Activated CD4-positive, alpha-beta T cell treated with anti-CD3 and anti-CD28 coated beads for 1 hour (primary cell): ENCODE data around the gene GMPR.

ENCODE experiments used
- DNase-seq: peaks from one replicate; pipeline ENCODE4 v3.0.0-alpha.2; 2020

GMPR gene

DNA sequence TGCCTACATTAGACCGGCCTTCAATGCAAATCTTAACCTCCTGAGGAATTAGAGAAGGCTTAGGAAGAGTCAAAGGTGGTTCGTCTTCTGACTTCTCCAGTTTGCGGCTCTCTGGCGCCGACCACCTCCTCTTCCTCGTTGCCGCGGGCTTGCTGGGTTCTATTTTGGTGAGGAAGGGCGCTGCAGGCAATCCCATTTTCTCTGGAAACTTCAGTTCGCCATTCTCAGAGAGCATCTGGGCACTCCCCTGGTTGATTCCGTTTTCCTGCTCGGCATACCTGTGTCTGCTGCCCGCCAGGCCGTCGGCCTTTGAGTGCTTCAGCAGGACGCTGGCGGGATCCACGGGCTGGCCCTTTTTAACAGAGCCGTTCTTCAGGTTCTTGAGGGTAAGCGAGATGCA, 67.9 kb downstream of the GMPR start:
- no peak for DNase-seq

GRCh38 chr6:16311763-16312162, 73.4 kb downstream of the GMPR start:
- DNase-seq = no peak

GRCh38 chr6:16313732-16314131, 75.3 kb downstream of the GMPR start:
- no peak for DNase-seq

DNA sequence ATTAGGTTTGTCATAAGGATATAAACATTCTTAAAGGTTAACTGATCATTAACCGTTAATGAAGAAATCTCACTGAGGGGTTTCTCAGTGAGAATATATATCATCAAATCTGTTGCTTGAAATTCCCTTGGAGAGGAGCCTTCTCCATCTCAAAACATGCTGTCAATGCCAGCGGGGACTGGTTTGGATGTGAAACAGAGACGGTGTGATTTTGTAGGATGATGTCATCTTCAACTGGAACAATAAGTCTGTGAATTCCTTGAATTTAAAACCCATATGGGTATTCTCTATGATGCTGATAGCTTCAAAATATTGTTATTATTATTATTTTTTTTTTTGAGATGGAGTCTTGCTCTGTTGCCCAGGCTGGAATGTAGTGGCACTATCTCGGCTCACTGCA, 75.9 kb downstream of the GMPR start:
- no peak for DNase-seq

DNA sequence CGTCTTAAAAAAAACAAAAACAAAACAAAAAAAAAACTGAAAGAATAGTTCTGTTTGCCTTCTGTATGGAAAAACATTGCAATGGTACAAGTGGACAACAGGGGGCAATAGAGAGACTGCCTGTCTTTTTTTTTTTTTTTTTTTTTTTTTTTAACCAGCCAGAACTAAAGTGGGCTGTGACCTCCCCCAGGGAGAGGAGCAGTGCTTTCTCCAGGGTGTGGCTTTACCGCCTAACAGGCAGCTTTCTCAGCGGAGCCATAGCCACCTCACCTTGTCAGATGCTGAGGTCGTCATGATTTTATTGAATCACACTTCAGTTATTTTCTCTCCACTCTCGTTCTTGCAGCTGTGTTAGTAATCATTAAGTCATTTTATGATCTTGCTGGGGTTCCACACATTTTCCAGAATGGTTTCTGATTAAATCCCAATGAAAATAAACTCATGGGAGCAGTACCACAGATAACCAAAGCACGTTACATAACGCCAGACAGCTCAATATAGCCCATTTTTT, 78.4 kb downstream of the GMPR start:
- no peak for DNase-seq

GRCh38 chr6:16318538-16318937, 80.2 kb downstream of the GMPR start:
- DNase-seq = no peak

GRCh38 chr6:16318953-16319720, 80.8 kb downstream of the GMPR start:
- DNase-seq = no peak

DNA sequence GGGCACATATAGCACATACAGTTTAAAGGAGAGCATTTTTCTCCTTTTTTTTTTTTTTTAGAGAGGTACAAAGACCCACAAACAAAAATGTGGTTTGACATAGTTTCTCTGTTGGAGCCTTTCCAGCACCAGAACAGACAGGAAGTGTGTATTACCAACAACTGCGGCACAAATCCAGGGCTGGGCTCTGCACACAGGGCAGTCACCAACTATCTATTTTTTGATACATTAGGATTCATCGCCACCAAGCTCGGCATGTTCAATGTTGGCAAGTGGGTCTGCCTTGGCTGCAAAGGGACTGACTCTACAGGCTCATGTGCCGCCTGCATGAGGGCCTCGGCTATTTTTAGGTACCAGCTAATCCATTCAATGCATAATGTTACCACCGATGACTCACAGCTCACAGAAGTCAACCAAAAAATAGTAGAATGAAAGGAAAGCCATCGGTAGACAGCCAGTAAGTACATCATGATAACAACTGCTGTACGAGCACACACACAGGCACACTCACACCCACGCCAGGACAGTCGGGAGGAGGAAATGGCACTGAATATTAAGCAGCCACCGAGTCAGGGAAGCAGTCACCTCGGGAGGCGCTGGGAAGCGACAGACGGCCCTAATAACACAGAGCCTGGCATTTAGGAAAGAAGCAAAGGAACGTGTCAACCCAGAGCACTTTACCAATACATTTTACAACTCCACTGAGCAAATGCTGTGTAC, 81.6 kb downstream of the GMPR start:
- peak; percentile 51 for DNase-seq

DNA sequence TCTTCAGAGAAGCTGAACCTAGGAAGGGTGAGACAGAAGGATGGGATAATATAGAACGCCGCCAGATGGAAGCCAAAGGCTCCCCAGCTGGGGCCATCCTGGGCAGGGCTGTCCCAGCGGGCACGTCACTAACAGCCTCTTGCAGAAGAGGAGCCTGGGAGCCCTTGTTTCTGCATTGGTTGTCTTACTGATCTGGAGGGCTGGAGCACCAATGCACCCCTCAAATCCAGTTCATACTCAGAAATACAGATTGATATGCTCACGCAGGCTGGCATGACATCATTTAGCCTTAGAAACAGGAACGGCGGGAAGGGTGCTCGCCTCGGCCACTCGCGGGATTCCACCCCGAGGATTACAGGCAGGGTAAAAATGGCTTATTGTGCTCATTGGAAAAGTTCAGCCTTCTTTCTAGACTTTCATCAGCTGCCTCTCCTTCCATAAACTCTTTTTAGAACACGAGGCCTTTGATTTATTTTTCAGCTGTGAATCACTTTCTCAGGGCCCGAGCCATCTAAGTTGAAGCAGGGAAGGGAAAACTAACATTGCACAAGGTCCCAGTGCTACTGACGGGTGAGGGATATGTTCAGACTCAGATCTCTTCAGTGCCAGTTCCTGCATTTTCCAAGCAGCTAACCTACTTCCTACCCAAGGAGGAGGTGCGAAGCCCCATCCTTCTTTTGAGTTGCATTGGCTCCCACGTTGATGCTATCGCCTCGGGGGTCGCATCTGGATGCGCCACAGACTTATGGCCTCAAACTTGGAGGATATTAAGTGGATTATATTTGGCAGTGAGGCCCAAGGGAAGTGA, 82.3 kb downstream of the GMPR start:
- no peak for DNase-seq

DNA sequence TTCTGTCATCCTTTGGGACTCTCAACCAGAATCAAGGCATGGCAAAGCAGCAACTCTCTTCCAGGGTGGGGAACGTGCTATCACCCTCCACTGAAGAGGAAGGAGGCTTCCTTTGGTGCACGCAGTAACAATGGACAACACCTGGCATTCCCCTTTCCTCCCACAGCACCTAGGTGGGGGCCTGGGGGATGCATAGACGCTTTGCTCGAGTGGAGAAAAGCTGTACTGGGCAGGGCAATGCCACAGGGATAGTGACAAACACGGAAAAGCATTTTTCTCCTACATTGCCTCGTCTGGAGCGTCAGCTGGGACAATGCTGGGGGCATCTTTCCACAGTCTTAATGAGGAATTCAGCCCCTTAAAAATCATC, 82.9 kb downstream of the GMPR start:
- no peak for DNase-seq

DNA sequence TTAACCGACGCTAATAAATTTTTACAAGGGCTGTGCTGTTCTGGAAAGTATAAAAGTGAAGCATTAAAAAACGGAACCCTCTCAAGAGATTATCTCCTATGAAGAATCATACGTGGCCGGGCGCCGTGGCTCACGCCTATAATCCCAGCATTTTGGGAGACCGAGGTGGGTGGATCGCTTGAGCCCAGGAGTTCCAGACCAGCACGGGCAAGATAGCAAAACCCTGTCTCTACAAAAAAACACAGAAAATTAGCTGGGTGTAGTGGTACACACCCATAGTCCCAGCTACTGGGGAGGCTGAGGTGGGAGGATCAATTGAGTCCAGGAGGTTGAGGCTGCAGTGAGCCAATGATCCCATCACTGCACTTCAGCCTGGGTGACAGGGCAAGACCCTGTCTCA, 83.4 kb downstream of the GMPR start:
- DNase-seq = no peak

GRCh38 chr6:16322666-16323312, 84.4 kb downstream of the GMPR start:
- DNase-seq = peak; percentile 62

DNA sequence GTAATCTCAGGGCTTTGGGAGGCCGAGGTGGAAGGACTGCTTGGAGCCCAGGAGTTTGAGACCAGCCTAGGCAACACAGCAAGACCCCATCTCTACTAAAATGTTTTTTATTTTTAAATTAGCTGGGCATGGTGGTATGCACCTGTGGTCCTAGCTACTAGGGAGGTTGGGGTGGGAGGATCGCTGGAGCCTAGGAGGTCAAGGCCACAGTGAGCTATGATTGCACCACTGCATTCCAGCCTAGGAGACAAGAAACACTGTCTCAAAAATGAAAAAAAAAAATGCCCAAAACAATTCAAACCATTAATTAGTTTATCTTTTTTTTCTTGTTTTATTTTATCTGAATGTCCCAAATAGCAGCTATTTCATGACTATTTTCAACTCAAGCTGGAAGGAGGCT, 85.8 kb downstream of the GMPR start:
- no peak for DNase-seq

GRCh38 chr6:16324606-16325225, 86.3 kb downstream of the GMPR start:
- DNase-seq = no peak

- DNase-seq = no peak
Measured at GRCh38 chr6:16326531-16326930, 88.1 kb downstream of the GMPR start.

- no peak for DNase-seq
Measured at GRCh38 chr6:16326971-16327776, 88.8 kb downstream of the GMPR start.

- no peak for DNase-seq
Measured at GRCh38 chr6:16327777-16328325, 89.5 kb downstream of the GMPR start.

- no peak for DNase-seq
Measured at GRCh38 chr6:16329233-16329632, 90.8 kb downstream of the GMPR start.

- DNase-seq = peak; percentile 36
Measured at GRCh38 chr6:16331384-16332174, 93.2 kb downstream of the GMPR start.

DNA sequence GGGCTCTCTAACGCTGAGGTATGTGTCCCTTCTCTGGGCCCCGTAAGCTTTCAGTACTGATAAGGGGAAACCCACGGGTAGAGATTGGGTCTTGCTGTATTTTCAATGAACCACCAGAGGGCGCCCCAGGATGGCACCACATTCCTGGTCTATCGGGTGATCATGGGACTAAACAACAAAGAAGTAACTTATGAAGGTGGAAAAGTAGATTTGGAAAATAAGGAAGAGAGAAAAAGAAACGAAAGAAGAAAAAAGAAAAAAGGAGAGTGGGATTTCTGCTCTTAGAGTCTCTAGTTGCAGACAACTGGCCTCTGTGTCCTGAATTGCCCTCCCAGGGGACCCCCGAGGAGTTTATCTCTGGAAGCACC, 93.8 kb downstream of the GMPR start:
- peak; percentile 69 for DNase-seq

- DNase-seq = no peak
Measured at GRCh38 chr6:16333580-16333979, 95.2 kb downstream of the GMPR start.
